Neural progenitor cell (in vitro differentiated cells): ENCODE measurements around the gene PCLO. TPM values are rescaled to one million over a fixed set of nuclear protein-coding genes. Genes with fewer than 3 reads are reported as not detected.

Experiments used
- DNase-seq: peaks from one replicate; pipeline ENCODE4 v3.0.0-alpha.2; 2016; ENCODE audit warnings: low spot score
- H2AFZ ChIP-seq: fragments of 200-600 bp; sonication (generic); replicated peaks from 2 replicates; pipeline ENCODE4 v1.6.1; 2016; ENCODE audit warnings: antibody characterized with exemption
- H3F3A ChIP-seq: fragments of 200-600 bp; sonication (generic); 2 replicates; pipeline ENCODE4 v1.6.1; 2016; ENCODE audit warnings: antibody characterized with exemption, low read depth
- H3K27ac ChIP-seq: fragments of 200-600 bp; sonication (generic); 2 replicates; pipeline ENCODE4 v1.5.1; 2016; ENCODE audit warnings: mild to moderate bottlenecking
- H3K27me3 ChIP-seq: fragments of 200-600 bp; sonication (generic); 2 replicates; pipeline ENCODE4 v1.6.1; 2016; ENCODE audit warnings: mild to moderate bottlenecking, moderate library complexity
- H3K36me3 ChIP-seq: fragments of 200-600 bp; sonication (generic); 2 replicates; pipeline ENCODE4 v1.5.1; 2016
- H3K4me1 ChIP-seq: fragments of 200-600 bp; sonication (generic); 2 replicates; pipeline ENCODE4 v1.6.1; 2016; ENCODE audit warnings: mixed run types
- H3K4me2 ChIP-seq: fragments of 200-600 bp; sonication (generic); 2 replicates; pipeline ENCODE4 v1.6.1; 2016
- H3K4me3 ChIP-seq: fragments of 200-600 bp; sonication (generic); 2 replicates; pipeline ENCODE4 v1.5.1; 2016
- H3K79me2 ChIP-seq: fragments of 200-600 bp; sonication (generic); 2 replicates; pipeline ENCODE4 v1.6.1; 2016; ENCODE audit warnings: low read depth
- H3K9ac ChIP-seq: fragments of 200-600 bp; sonication (generic); 2 replicates; pipeline ENCODE4 v1.6.1; 2016
- H3K9me3 ChIP-seq: fragments of 200-600 bp; sonication (generic); 2 replicates; pipeline ENCODE4 v1.5.1; 2016; ENCODE audit warnings: low read depth
- H4K20me1 ChIP-seq: fragments of 200-600 bp; sonication (generic); 2 replicates; pipeline ENCODE4 v1.6.1; 2016; ENCODE audit warnings: low read depth
- H3K27ac Mint-ChIP-seq: 3 replicates; pipeline ENCODE4 v1.8.0; 2021; ENCODE audit warnings: mixed read lengths
- H3K27me3 Mint-ChIP-seq: 2 replicates; pipeline ENCODE4 v1.8.0; 2022; ENCODE audit warnings: low read depth, mild to moderate bottlenecking, inconsistent platforms, moderate library complexity, mixed read lengths; ENCODE audit not compliant: insufficient read depth
- H3K36me3 Mint-ChIP-seq: 3 replicates; pipeline ENCODE4 v1.8.0; 2021; ENCODE audit warnings: mixed read lengths
- H3K4me1 Mint-ChIP-seq: 3 replicates; pipeline ENCODE4 v1.8.0; 2021; ENCODE audit warnings: mixed read lengths
- H3K4me3 Mint-ChIP-seq: 3 replicates; pipeline ENCODE4 v1.8.0; 2021; ENCODE audit warnings: mild to moderate bottlenecking, moderate library complexity, mixed read lengths
- H3K9me3 Mint-ChIP-seq: 3 replicates; pipeline ENCODE4 v1.8.0; 2020; ENCODE audit warnings: mixed read lengths
- CTCF ChIP-seq: fragments of 200-600 bp; sonication (generic); IDR thresholded peaks from 2 replicates; pipeline ENCODE4 v1.5.1; 2017; ENCODE audit warnings: antibody characterized with exemption, mild to moderate bottlenecking
- EZH2 ChIP-seq: fragments of 200-600 bp; sonication (generic); IDR thresholded peaks from 2 replicates; pipeline ENCODE4 v1.6.1; 2017; ENCODE audit warnings: antibody characterized with exemption, mild to moderate bottlenecking, moderate library complexity
- EZH2phosphoT487 ChIP-seq: fragments of 200-600 bp; sonication (generic); IDR thresholded peaks from 2 replicates; pipeline ENCODE4 v1.6.1; 2017; ENCODE audit warnings: antibody characterized with exemption
- total RNA-seq: library from RNA; depleted of rRNA; stranded (reverse); fragments of >200 nt; gene quantifications from 2 replicates; pipeline ENCODE4 v1.2.3, GENCODE V29; 2015; ENCODE audit warnings: low replicate concordance

PCLO gene
- total RNA-seq, 1 donor from 2014 or later = 2.0 TPM

- Mint-ChIP-seq H3K27ac (no peak overlapping the region), H3K4me1 (no peaks in the 10 kb centered on the region), H3K36me3 (no peaks in the 10 kb centered on the region), H3K9me3 (no peaks in the 10 kb centered on the region), H3K27me3 (no peaks in the 10 kb centered on the region), H3K4me3 (no peak overlapping the region)
- Histone ChIP-seq H3K27ac (no peak overlapping the region), H4K20me1 (no peaks in the 10 kb centered on the region), H3K4me2 (no peak overlapping the region), H3K9me3 (no peaks in the 10 kb centered on the region), H3K9ac (no peak overlapping the region), H3K79me2 (no peaks in the 10 kb centered on the region), H3K36me3 (no peaks in the 10 kb centered on the region), H3F3A (no peaks in the 10 kb centered on the region), H3K4me3 (no peak overlapping the region), H2AFZ (no peak overlapping the region), H3K27me3 (no peaks in the 10 kb centered on the region), H3K4me1 (no peaks in the 10 kb centered on the region)
- no peak for DNase-seq
- TF ChIP-seq EZH2phosphoT487 = no peak
- TF ChIP-seq CTCF = no peak
- TF ChIP-seq EZH2 = no peak
Observed at GRCh38 chr7:83142365-83142764, 20.3 kb downstream of the PCLO start.

GRCh38 chr7:83141927-83142326 is 20.8 kb downstream of the PCLO start:
- Histone ChIP-seq H3K4me2 (no peak overlapping the region), H4K20me1 (no peaks in the 10 kb centered on the region), H3K36me3 (no peaks in the 10 kb centered on the region), H3K4me3 (no peak overlapping the region), H3F3A (no peaks in the 10 kb centered on the region), H2AFZ (no peak overlapping the region), H3K27me3 (no peaks in the 10 kb centered on the region), H3K4me1 (no peaks in the 10 kb centered on the region), H3K27ac (no peak overlapping the region), H3K79me2 (no peaks in the 10 kb centered on the region), H3K9me3 (no peaks in the 10 kb centered on the region), H3K9ac (no peak overlapping the region)
- Mint-ChIP-seq H3K36me3 (no peaks in the 10 kb centered on the region), H3K4me3 (no peak overlapping the region), H3K27me3 (no peaks in the 10 kb centered on the region), H3K4me1 (no peaks in the 10 kb centered on the region), H3K9me3 (no peaks in the 10 kb centered on the region), H3K27ac (no peak overlapping the region)
- DNase-seq = no peak
- TF ChIP-seq EZH2 (no peak), CTCF (no peak), EZH2phosphoT487 (no peak)

- H3K4me3 ChIP-seq = no peak overlapping the region
- H3K4me3 Mint-ChIP-seq = no peak overlapping the region
- H3K4me1 Mint-ChIP-seq = no peaks in the 10 kb centered on the region
- no peak for DNase-seq
- H2AFZ ChIP-seq = no peak overlapping the region
- no peaks in the 10 kb centered on the region for H3F3A ChIP-seq
- TF ChIP-seq EZH2 = no peak
- no peak for TF ChIP-seq CTCF
- TF ChIP-seq EZH2phosphoT487 = no peak
- no peak overlapping the region for H3K9ac ChIP-seq
- H3K36me3 ChIP-seq = no peaks in the 10 kb centered on the region
- H3K79me2 ChIP-seq = no peaks in the 10 kb centered on the region
- H3K9me3 ChIP-seq = no peaks in the 10 kb centered on the region
- no peaks in the 10 kb centered on the region for H4K20me1 ChIP-seq
- H3K27me3 ChIP-seq = no peaks in the 10 kb centered on the region
- H3K27ac Mint-ChIP-seq = no peak overlapping the region
- H3K27me3 Mint-ChIP-seq = peaks cover 2% of the 10 kb centered on the region
- H3K36me3 Mint-ChIP-seq = peaks cover 3% of the 10 kb centered on the region
- H3K4me1 ChIP-seq = no peaks in the 10 kb centered on the region
- no peak overlapping the region for H3K4me2 ChIP-seq
- no peaks in the 10 kb centered on the region for H3K9me3 Mint-ChIP-seq
- H3K27ac ChIP-seq = no peak overlapping the region
Observed at GRCh38 chr7:83130623-83131545, 31.8 kb downstream of the PCLO start.
